ENCODE results near the gene USP49. TPM values are rescaled to one million over a fixed set of nuclear protein-coding genes. Genes with fewer than 3 reads are reported as not detected.

USP49 gene
- total RNA-seq, 1 donor from 2014 or later = 0.71 TPM

GRCh38 chr6:41934278-41935192 lies 39.4 kb upstream of the USP49 start:
- TF ChIP-seq, protein P1, sequence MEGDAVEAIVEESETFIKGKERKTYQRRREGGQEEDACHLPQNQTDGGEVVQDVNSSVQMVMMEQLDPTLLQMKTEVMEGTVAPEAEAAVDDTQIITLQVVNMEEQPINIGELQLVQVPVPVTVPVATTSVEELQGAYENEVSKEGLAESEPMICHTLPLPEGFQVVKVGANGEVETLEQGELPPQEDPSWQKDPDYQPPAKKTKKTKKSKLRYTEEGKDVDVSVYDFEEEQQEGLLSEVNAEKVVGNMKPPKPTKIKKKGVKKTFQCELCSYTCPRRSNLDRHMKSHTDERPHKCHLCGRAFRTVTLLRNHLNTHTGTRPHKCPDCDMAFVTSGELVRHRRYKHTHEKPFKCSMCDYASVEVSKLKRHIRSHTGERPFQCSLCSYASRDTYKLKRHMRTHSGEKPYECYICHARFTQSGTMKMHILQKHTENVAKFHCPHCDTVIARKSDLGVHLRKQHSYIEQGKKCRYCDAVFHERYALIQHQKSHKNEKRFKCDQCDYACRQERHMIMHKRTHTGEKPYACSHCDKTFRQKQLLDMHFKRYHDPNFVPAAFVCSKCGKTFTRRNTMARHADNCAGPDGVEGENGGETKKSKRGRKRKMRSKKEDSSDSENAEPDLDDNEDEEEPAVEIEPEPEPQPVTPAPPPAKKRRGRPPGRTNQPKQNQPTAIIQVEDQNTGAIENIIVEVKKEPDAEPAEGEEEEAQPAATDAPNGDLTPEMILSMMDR (IDR thresholded peaks at IDR 0.05; ENCODE audit: borderline replicate concordance) = no peak
- H3K27me3 ChIP-seq (ENCODE audit: low read depth) = no peaks in the 10 kb centered on the region
- intact Hi-C loops (cut with micrococcal nuclease) = loop anchor here (5.0 kb wide), 1 partner anchor 108 kb away; no protein-coding TSS in a partner anchor
- H3K27ac ChIP-seq (replicated peaks) = no peak overlapping the region
- peaks cover 48% of the 10 kb centered on the region for H3K4me1 ChIP-seq
- no peaks in the 10 kb centered on the region for H3K9me3 ChIP-seq (replicated peaks)
- H3K4me3 ChIP-seq = no peak overlapping the region
- DNase-seq = no peak
- peaks cover 75% of the 10 kb centered on the region for H3K36me3 ChIP-seq

DNA sequence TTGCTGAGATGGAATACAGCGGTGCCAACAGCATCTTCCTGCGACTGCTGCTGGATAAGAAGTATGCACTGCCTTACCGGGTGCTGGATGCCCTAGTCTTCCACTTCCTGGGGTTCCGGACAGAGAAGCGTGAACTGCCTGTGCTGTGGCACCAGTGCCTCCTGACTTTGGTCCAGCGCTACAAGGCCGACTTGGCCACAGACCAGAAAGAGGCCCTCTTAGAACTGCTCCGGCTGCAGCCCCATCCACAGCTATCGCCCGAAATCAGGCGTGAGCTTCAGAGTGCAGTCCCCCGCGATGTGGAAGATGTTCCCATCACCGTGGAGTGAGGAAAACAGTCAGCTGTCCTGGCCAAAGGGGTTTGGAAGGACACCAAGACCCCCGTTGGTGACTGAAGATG lies 37.2 kb upstream of the USP49 start:
- Histone ChIP-seq H3K4me1 (peaks cover 26% of the 10 kb centered on the region), H3K27ac (replicated peaks) (no peak overlapping the region), H3K27me3 (ENCODE audit: low read depth) (no peaks in the 10 kb centered on the region), H3K9me3 (replicated peaks) (no peaks in the 10 kb centered on the region), H3K4me3 (no peak overlapping the region), H3K36me3 (peaks cover 96% of the 10 kb centered on the region)
- TF ChIP-seq, protein P1 (IDR thresholded peaks at IDR 0.05; ENCODE audit: borderline replicate concordance) = no peak
- DNase-seq = no peak
- intact Hi-C loops (cut with micrococcal nuclease) = no loop called here

- H3K4me3 ChIP-seq = no peak overlapping the region
- intact Hi-C loops (cut with micrococcal nuclease) = no loop called here
- H3K4me1 ChIP-seq = peaks cover 20% of the 10 kb centered on the region
- no peaks in the 10 kb centered on the region for H3K27me3 ChIP-seq (ENCODE audit: low read depth)
- TF ChIP-seq, protein P1 (IDR thresholded peaks at IDR 0.05; ENCODE audit: borderline replicate concordance) = no peak
- H3K36me3 ChIP-seq = peaks cover 96% of the 10 kb centered on the region
- H3K27ac ChIP-seq (replicated peaks) = no peak overlapping the region
- no peaks in the 10 kb centered on the region for H3K9me3 ChIP-seq (replicated peaks)
- DNase-seq = no peak
Measured at GRCh38 chr6:41931792-41932191, 36.6 kb upstream of the USP49 start.

GRCh38 chr6:41929924-41930323 lies 34.7 kb upstream of the USP49 start:
- TF ChIP-seq, protein P1 (IDR thresholded peaks at IDR 0.05; ENCODE audit: borderline replicate concordance) = no peak
- H3K4me3 ChIP-seq = no peak overlapping the region
- intact Hi-C loops (cut with micrococcal nuclease) = loop anchor here (10.0 kb wide), 1 partner anchor 135 kb away; no protein-coding TSS in a partner anchor
- no peaks in the 10 kb centered on the region for H3K9me3 ChIP-seq (replicated peaks)
- no peak for DNase-seq
- no peak overlapping the region for H3K27ac ChIP-seq (replicated peaks)
- H3K36me3 ChIP-seq = peaks cover 82% of the 10 kb centered on the region
- H3K27me3 ChIP-seq (ENCODE audit: low read depth) = no peaks in the 10 kb centered on the region
- H3K4me1 ChIP-seq = peaks cover 2% of the 10 kb centered on the region

GRCh38 chr6:41927253-41927652 lies 32.1 kb upstream of the USP49 start:
- Histone ChIP-seq H3K27ac (replicated peaks) (no peak overlapping the region), H3K4me3 (no peak overlapping the region), H3K4me1 (peaks cover 14% of the 10 kb centered on the region), H3K9me3 (replicated peaks) (no peaks in the 10 kb centered on the region), H3K27me3 (ENCODE audit: low read depth) (no peaks in the 10 kb centered on the region), H3K36me3 (peaks cover 62% of the 10 kb centered on the region)
- DNase-seq = no peak
- TF ChIP-seq, protein P1 (IDR thresholded peaks at IDR 0.05; ENCODE audit: borderline replicate concordance) = no peak
- intact Hi-C loops (cut with micrococcal nuclease) = loop anchor here (10.0 kb wide), 1 partner anchor 132 kb away; no protein-coding TSS in a partner anchor

Data from left ventricle myocardium inferior (tissue), 1 donor.